Naive thymus-derived CD8-positive, alpha-beta T cell (primary cell): Measurements from ENCODE around the gene LCE2C. TPM values are rescaled to one million over a fixed set of nuclear protein-coding genes. Genes with fewer than 3 reads are reported as not detected.
"Not testable (repeated sequence)": the region's sequence is repeated elsewhere in the genome, so short reads cannot be mapped to it uniquely, and the experiment has no call there.

Source experiments
- ATAC-seq, 2 donors: fragments of 150-1000 bp; cut with Tn5 transposase in 1 of 2; sonication (Bioruptor Pico), chemical (Tn5 transposase) in 1 of 2; 1 replicate in 1 of 2; 2 replicates in 1 of 2; pipeline ENCODE4 v1.10.0; 2021; ENCODE audit warnings: mild to moderate bottlenecking in 2 of 2, moderate library complexity in 2 of 2
- POLR2A ChIA-PET: fragments of 350-600 bp; sonication (Branson Sonifier 250); formaldehyde crosslinking; loops from one replicate; lab custom pipeline; 2021; ENCODE audit warnings: antibody characterized with exemption; lab: Charles Lee
- DNase-seq, 10 donors: peaks; one replicate each; pipeline versions ENCODE4 v3.0.0 to v3.0.0-alpha.2; 2020 to 2022
- H3K27ac Mint-ChIP-seq, 10 donors: one replicate each; pipeline ENCODE4 v1.8.0; 2020 to 2022; ENCODE audit warnings: mild to moderate bottlenecking in 10 of 10, mixed read lengths in 10 of 10, moderate library complexity in 4 of 10, inconsistent platforms in 1 of 10
- H3K27me3 Mint-ChIP-seq, 5 donors: one replicate each; pipeline ENCODE4 v1.8.0; 2021 to 2022; ENCODE audit warnings: mixed read lengths in 5 of 5
- H3K36me3 Mint-ChIP-seq, 3 donors: one replicate each; pipeline ENCODE4 v1.8.0; 2020 to 2022; ENCODE audit warnings: mixed read lengths in 3 of 3, mild to moderate bottlenecking in 2 of 3, inconsistent platforms in 1 of 3
- H3K4me1 Mint-ChIP-seq, 4 donors: one replicate each; pipeline ENCODE4 v1.8.0; 2021 to 2022; ENCODE audit warnings: mixed read lengths in 4 of 4
- H3K4me3 Mint-ChIP-seq, 10 donors: one replicate each; pipeline ENCODE4 v1.8.0; 2020 to 2022; ENCODE audit warnings: mild to moderate bottlenecking in 10 of 10, mixed read lengths in 10 of 10, moderate library complexity in 6 of 10, inconsistent platforms in 1 of 10
- H3K9me3 Mint-ChIP-seq, 9 donors: one replicate each; pipeline ENCODE4 v1.8.0; 2020 to 2022; ENCODE audit warnings: mixed read lengths in 9 of 9, mild to moderate bottlenecking in 3 of 9, inconsistent platforms in 1 of 9, moderate library complexity in 1 of 9
- polyA plus RNA-seq, 3 donors: library from polyadenylated mRNA; unstranded; fragments of 300-500 nt; fragmentation: Illumina TruSeq; gene quantifications; one replicate each; pipeline ENCODE4 v1.2.3, GENCODE V29; 2021
- total RNA-seq, 8 experiments: library from RNA in 2 of 8; stranded (reverse) in 2 of 8; gene quantifications; one replicate each; pipeline ENCODE4 v1.2.3 and lab custom pipeline; 2021 to 2026

The LCE2C gene, protein sequence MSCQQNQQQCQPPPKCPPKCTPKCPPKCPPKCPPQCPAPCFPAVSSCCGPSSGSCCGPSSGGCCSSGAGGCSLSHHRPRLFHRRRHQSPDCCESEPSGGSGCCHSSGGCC
- total RNA-seq = not detected
- polyA plus RNA-seq = not detected
- total RNA-seq (lab: John Stamatoyannopoulos, UW) = 0 reads per million in 6 experiments

DNA sequence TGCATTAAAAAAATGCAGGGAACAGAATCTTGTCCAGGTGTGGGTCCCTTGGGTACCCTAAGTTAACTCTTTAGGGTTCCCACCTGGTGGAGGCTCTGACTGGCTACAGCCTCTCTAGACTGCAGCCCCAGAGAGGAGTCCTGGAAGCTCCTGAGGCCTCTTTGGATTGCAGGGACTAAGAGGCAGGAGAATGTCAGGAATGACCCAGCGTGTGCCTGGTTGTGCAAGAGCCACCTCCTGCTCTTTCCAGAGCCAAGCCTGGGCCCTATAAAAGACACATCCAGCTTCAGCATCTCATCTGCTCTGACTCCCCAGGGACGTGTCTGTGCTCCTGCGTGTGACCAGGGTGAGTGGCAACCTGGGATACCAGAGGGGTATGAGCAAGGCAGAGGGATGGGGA is at the start of gene LCE2C:
Gene LCE2C (plus strand): TSS at position 297 of the 400 bp plus-strand sequence. CDS start 737 bp downstream, outside the sequence.
- H3K27ac Mint-ChIP-seq, H3K9me3 Mint-ChIP-seq: not testable (repeated sequence)

DNA sequence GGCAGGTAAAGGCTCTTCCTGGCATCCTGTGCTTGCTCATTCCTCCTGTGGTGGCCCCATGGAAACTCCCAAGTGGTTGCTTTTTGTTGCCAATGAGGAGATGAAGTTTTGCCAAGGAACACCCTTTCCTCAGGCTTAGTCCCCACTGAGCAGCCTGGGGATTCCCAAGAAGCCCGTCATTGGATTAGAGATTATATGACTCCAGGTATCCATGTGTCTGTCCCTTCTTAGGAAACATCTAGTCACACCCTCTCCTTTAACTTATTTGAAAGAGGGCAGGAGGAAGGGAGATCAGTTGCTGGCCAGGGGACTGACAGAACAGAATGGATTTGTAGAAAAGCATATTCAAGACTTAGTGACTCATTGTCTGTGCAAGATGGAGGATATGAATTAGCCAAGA is 48.3 kb upstream of the LCE2C start:
- no peak overlapping the region for H3K27ac Mint-ChIP-seq
- no peaks in the 10 kb centered on the region for H3K36me3 Mint-ChIP-seq
- H3K9me3 Mint-ChIP-seq = peaks cover 0 to 7% (median 0%) of the 10 kb centered on the region in 9 donors
- ATAC-seq (no peak), DNase-seq (no peak)
- no peak overlapping the region for H3K4me3 Mint-ChIP-seq
- peaks cover 15 to 63% (median 42%) of the 10 kb centered on the region in 5 donors for H3K27me3 Mint-ChIP-seq
- H3K4me1 Mint-ChIP-seq = peaks cover 0 to 5% (median 2%) of the 10 kb centered on the region in 4 donors
- POLR2A ChIA-PET = no interaction called here

More for the DNA sequence above, at the start of gene LCE2C:
- ATAC-seq, H3K4me3 Mint-ChIP-seq, H3K4me1 Mint-ChIP-seq, POLR2A ChIA-PET, H3K36me3 Mint-ChIP-seq, DNase-seq: not testable (repeated sequence)
- peaks cover 7 to 72% (median 32%) of the 10 kb centered on the region in 5 donors for H3K27me3 Mint-ChIP-seq

GRCh38 chr1:152630596-152630995 is 44.5 kb upstream of the LCE2C start:
- no peak for ATAC-seq
- Mint-ChIP-seq H3K9me3 (peaks cover 2 to 19% (median 4%) of the 10 kb centered on the region in 9 donors), H3K4me1 (no peaks in the 10 kb centered on the region), H3K27me3 (peaks cover 10 to 57% (median 29%) of the 10 kb centered on the region in 5 donors), H3K27ac (no peak overlapping the region), H3K4me3 (no peak overlapping the region), H3K36me3 (no peaks in the 10 kb centered on the region)
- no peak for DNase-seq
- POLR2A ChIA-PET = no interaction called here

DNA sequence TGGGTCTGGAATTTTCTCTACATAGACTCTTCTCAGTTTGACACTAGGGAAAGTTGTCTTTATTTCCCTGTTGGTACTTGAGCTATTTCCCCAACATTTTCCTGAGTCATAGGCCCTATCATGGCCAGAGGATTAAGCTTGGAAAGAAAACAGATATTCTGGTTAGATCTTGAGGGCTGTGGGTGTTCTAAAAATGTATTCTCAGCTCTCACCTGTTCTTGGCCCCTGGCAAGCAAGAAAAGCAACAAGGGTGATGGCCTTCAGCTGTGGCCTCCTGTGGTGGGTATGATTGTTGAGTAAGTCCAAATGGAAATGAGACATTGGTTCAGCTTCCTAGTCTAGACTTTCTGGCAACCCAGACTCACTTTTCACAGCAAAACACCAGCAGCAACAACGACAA is 34.7 kb upstream of the LCE2C start:
- Mint-ChIP-seq H3K36me3 (peaks cover 0 to 7% (median 0%) of the 10 kb centered on the region in 3 donors), H3K27ac (no peak overlapping the region), H3K27me3 (peaks cover 4 to 11% (median 6%) of the 10 kb centered on the region in 5 donors), H3K9me3 (peaks cover 0 to 11% (median 0%) of the 10 kb centered on the region in 9 donors), H3K4me1 (no peaks in the 10 kb centered on the region), H3K4me3 (no peak overlapping the region)
- POLR2A ChIA-PET = no interaction called here
- no peak for DNase-seq
- ATAC-seq = no peak

DNA sequence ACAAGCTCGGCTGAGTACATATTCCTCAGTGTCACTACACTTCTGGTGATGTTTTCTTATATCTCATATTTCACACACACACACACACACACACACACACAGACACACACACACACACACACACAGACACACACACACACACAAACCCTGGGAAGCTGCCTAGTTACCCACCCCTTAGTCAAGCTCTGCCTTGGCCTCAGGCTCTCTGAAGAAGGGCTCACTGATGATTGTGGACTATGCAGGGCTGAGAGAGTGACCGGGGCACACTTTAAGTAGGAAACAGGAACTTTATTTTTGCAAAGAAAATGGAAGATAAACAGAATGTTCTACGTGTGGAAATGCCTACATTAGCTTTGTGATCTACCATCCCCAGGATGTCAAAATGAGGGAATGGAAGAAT is 31.1 kb upstream of the LCE2C start:
- POLR2A ChIA-PET = no interaction called here
- no peak overlapping the region for H3K4me3 Mint-ChIP-seq
- ATAC-seq (no peak), DNase-seq (no peak)
- H3K36me3 Mint-ChIP-seq = peaks cover 0 to 7% (median 0%) of the 10 kb centered on the region in 3 donors
- H3K4me1 Mint-ChIP-seq = no peaks in the 10 kb centered on the region
- peaks cover 0 to 8% (median 0%) of the 10 kb centered on the region in 9 donors for H3K9me3 Mint-ChIP-seq
- no peak overlapping the region for H3K27ac Mint-ChIP-seq
- H3K27me3 Mint-ChIP-seq = peaks cover 7 to 38% (median 24%) of the 10 kb centered on the region in 5 donors

GRCh38 chr1:152645146-152645545 is 29.9 kb upstream of the LCE2C start:
- Mint-ChIP-seq H3K27me3 (peaks cover 6 to 50% (median 26%) of the 10 kb centered on the region in 5 donors), H3K4me3 (no peak overlapping the region), H3K27ac (no peak overlapping the region), H3K4me1 (no peaks in the 10 kb centered on the region), H3K36me3 (no peaks in the 10 kb centered on the region), H3K9me3 (peaks cover 0 to 2% (median 0%) of the 10 kb centered on the region in 9 donors)
- POLR2A ChIA-PET = no interaction called here
- no peak for DNase-seq
- no peak for ATAC-seq

GRCh38 chr1:152646656-152647055 is 28.4 kb upstream of the LCE2C start:
- POLR2A ChIA-PET = no interaction called here
- DNase-seq (no peak), ATAC-seq (no peak)
- Mint-ChIP-seq H3K36me3 (no peaks in the 10 kb centered on the region), H3K27ac (no peak overlapping the region), H3K27me3 (peaks cover 6 to 54% (median 27%) of the 10 kb centered on the region in 5 donors), H3K9me3 (peaks cover 0 to 2% (median 0%) of the 10 kb centered on the region in 9 donors), H3K4me3 (no peak overlapping the region), H3K4me1 (no peaks in the 10 kb centered on the region)

DNA sequence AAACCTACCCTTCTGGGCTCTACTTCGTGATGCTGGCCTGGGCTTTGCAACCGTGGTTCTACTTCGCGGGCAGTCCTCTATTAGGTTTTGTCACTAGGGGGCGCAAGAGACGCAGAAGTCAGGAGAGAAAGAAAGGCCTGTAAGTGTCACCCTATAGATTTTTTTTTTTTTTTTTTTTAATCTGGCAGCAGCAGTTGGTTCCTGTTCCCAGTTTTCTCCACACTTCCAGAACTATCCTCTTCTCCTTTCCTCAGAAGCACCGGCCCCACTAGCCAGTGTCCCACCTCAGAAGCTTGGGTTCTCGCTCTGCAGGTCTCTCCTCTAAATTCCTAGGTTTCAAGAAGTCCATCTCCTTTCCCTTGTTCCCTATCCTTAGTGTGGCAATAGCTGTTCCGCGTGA is 21.0 kb upstream of the LCE2C start:
- DNase-seq = peak in 6 of 10 donors; percentile 4 to 66 (median 14)
- ATAC-seq = no peak
- Mint-ChIP-seq H3K27me3 (peaks cover 0 to 28% (median 8%) of the 10 kb centered on the region in 5 donors), H3K4me3 (no peak overlapping the region), H3K36me3 (no peaks in the 10 kb centered on the region), H3K9me3 (no peaks in the 10 kb centered on the region), H3K4me1 (peaks cover 0 to 6% (median 3%) of the 10 kb centered on the region in 4 donors), H3K27ac (no peak overlapping the region)
- POLR2A ChIA-PET = no interaction called here

GRCh38 chr1:152656459-152656858 is 18.6 kb upstream of the LCE2C start:
- H3K9me3 Mint-ChIP-seq = no peaks in the 10 kb centered on the region
- ATAC-seq (no peak), DNase-seq (no peak)
- H3K4me1 Mint-ChIP-seq = peaks cover 0 to 6% (median 3%) of the 10 kb centered on the region in 4 donors
- H3K36me3 Mint-ChIP-seq = no peaks in the 10 kb centered on the region
- H3K4me3 Mint-ChIP-seq = no peak overlapping the region
- POLR2A ChIA-PET = no interaction called here
- peaks cover 0 to 13% (median 4%) of the 10 kb centered on the region in 5 donors for H3K27me3 Mint-ChIP-seq
- no peak overlapping the region for H3K27ac Mint-ChIP-seq

DNA sequence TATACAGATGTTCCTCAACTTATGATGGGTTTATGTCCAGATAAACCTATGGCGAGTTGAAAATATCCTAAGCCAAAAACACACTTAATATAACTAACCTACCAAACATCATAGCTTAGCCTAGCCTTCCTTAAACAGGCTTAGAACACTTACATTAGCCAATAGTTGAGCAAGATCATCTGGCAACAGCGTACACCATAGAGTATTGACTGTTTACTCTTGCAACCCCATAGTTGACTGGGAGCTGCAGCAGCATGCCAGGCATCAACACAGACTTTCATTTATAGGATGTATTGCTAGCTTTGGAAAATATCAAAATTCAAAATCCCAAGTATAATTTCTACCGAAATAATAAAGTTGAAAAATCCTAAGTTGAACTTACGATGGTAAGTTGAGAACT is 17.4 kb upstream of the LCE2C start:
- DNase-seq (no peak), ATAC-seq (no peak)
- POLR2A ChIA-PET = no interaction called here
- Mint-ChIP-seq H3K36me3 (no peaks in the 10 kb centered on the region), H3K27me3 (peaks cover 2 to 18% (median 4%) of the 10 kb centered on the region in 5 donors), H3K4me1 (peaks cover 0 to 6% (median 3%) of the 10 kb centered on the region in 4 donors), H3K9me3 (no peaks in the 10 kb centered on the region), H3K27ac (no peak overlapping the region), H3K4me3 (no peak overlapping the region)

- H3K27ac Mint-ChIP-seq = no peak overlapping the region
- no peak overlapping the region for H3K4me3 Mint-ChIP-seq
- H3K4me1 Mint-ChIP-seq = peaks cover 0 to 5% (median 3%) of the 10 kb centered on the region in 4 donors
- POLR2A ChIA-PET = no interaction called here
- peaks cover 2 to 20% (median 6%) of the 10 kb centered on the region in 5 donors for H3K27me3 Mint-ChIP-seq
- no peaks in the 10 kb centered on the region for H3K36me3 Mint-ChIP-seq
- H3K9me3 Mint-ChIP-seq = peaks cover 0 to 2% (median 0%) of the 10 kb centered on the region in 9 donors
- DNase-seq (no peak), ATAC-seq (no peak)
Observed at GRCh38 chr1:152658649-152659048, 16.4 kb upstream of the LCE2C start.

GRCh38 chr1:152663098-152663497 is 12.0 kb upstream of the LCE2C start, which contains the start of gene LCE2D:
LCE2D (plus strand) TSS chr1:152663380; CDS start chr1:152664106, 726 bp downstream.
- ATAC-seq (no peak), DNase-seq (no peak)
- Mint-ChIP-seq H3K27me3 (peaks cover 13 to 40% (median 23%) of the 10 kb centered on the region in 5 donors), H3K4me1 (no peaks in the 10 kb centered on the region), H3K4me3 (no peak within 1 kb of the TSS), H3K27ac (no peak within 1 kb of the TSS), H3K36me3 (no peaks in the 10 kb centered on the region), H3K9me3 (peaks cover 0 to 2% (median 0%) of the 10 kb centered on the region in 9 donors)
- POLR2A ChIA-PET = no interaction called here

DNA sequence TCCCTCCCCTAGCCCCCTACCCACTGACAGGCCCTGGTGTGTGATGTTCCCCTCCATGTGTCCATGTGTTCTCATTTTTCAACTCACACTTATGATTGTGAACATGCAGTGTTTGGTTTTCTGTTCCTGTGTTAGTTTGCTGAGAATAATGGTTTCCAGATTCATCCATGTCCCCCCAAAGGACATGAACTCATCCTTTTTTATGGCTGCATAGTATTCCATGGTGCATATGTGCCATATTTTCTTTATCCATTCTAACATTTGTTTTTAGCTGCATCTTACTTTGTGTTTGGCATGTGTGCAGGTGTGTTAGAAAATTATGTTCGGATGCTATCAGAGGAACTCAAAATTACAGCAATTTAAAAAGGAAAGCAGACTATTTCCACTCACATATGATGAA is 8.9 kb upstream of the LCE2C start:
- H3K4me3 Mint-ChIP-seq, ATAC-seq, H3K36me3 Mint-ChIP-seq, DNase-seq, H3K27ac Mint-ChIP-seq, POLR2A ChIA-PET, H3K4me1 Mint-ChIP-seq, H3K9me3 Mint-ChIP-seq: not testable (repeated sequence)
- H3K27me3 Mint-ChIP-seq = peaks cover 16 to 70% (median 33%) of the 10 kb centered on the region in 5 donors
